HG03060 (cell line): ENCODE data around the gene RAP1GDS1.
"Not testable (repeated sequence)": the region's sequence is repeated elsewhere in the genome, so short reads cannot be mapped to it uniquely, and the experiment has no call there.

Experiments
- ATAC-seq: cut with Tn5 transposase; IDR thresholded peaks from one replicate; pipeline ENCODE4 v1.9.1; 2021; ENCODE audit warnings: low read depth, moderate number of reproducible peaks; ENCODE audit not compliant: unreplicated experiment

Gene RAP1GDS1

GRCh38 chr4:98343626-98344025 lies 82.4 kb downstream of the RAP1GDS1 start:
- no peak for ATAC-seq

GRCh38 chr4:98345838-98346237 lies 84.7 kb downstream of the RAP1GDS1 start:
- ATAC-seq, result no peak

GRCh38 chr4:98352396-98352795 lies 91.2 kb downstream of the RAP1GDS1 start:
- no peak for ATAC-seq

- ATAC-seq, result no peak
These were observed 91.8 kb downstream of the RAP1GDS1 start for GRCh38 chr4:98352940-98353339.

DNA sequence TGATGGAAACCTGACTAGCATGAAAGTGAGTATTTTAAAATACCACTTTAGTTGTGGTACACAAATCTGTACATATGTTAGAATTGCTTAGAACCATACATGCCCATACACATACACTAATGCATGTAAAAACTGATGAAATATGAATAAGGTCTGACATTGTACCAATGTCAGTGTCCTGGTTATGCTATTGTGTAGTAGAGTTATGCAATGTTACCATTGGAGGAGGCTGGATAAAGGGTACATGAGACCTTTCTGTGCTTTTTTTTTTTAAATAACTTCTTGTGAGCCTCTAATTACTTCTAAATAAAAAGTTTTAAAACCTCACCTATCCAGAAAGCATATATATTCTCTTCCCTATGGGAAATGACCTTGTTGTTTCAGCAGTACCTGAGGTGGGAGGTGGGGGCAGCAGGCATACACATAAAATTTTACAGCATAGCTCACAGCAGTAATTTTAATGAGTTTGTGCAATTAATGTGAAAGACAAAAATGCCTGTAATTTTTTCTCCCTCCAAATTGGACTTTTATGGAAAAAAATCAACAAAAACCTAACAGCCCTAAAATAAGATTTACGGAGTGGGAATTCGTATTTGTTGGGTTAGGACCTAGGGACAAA lies 97.6 kb downstream of the RAP1GDS1 start:
- ATAC-seq, result no peak

- no peak for ATAC-seq
These were observed 98.5 kb downstream of the RAP1GDS1 start for GRCh38 chr4:98359646-98360045.

- ATAC-seq, result no peak
These were observed 102.2 kb downstream of the RAP1GDS1 start for GRCh38 chr4:98363431-98363830.

- ATAC-seq, result not testable (repeated sequence)
These were observed 105.1 kb downstream of the RAP1GDS1 start for GRCh38 chr4:98366275-98366674.

- ATAC-seq, result not testable (repeated sequence)
These were observed 106.8 kb downstream of the RAP1GDS1 start for GRCh38 chr4:98368000-98368399.

GRCh38 chr4:98369322-98369721 lies 108.1 kb downstream of the RAP1GDS1 start:
- no peak for ATAC-seq

GRCh38 chr4:98374643-98375042 lies 113.5 kb downstream of the RAP1GDS1 start:
- no peak for ATAC-seq

DNA sequence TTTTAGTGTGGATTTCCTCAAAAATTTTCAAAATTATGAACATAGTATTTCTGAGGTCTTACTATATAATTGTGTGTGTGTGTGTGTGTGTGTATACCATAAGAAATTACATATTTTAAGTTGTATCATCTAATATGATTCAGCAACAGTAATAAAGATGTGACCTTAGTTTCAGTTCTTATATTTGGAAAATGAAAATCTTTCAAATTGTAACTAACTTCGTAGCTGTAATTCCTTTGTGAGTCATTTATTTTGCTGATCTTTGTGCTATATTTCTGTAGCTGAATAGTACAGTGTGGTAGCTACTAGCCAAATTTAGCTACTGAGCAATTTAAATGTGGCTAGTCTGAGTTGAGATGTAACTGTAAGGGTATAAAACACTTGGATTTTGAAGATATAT lies 116.4 kb downstream of the RAP1GDS1 start:
- no peak for ATAC-seq

GRCh38 chr4:98381306-98381705 lies 120.1 kb downstream of the RAP1GDS1 start:
- no peak for ATAC-seq

DNA sequence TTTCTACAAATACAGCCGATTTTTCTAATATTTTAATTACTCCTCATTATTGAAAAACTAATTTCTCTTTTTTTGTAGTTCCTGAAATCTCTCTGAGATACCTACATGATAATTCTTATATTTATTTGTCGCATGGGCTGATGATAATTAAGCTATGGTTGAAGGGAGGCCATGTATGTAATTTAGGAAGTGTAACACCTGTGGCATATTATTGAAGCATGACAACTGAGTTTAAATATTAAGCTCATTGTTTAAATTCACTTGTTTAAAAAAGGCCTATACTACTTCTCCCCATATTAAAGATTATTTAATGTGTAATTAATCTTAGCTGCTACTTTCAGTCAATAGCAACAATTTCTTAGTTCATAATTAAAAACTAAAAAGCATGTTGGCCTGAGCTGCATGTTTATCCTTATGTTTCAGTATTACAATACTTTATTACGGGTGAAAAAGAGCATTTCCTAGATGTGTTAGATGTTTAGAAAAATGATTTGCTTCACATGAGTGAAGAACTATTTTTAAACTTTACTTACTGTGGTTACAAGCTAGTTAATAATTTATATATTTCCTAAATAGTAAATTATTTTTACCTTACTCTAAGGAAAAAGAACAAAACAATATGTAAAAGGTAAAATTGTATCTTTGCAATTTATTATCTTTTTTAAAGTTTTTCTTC lies 122.4 kb downstream of the RAP1GDS1 start:
- ATAC-seq, result peak; percentile 58

- no peak for ATAC-seq
These were observed 124.6 kb downstream of the RAP1GDS1 start for GRCh38 chr4:98385831-98386230.

- no peak for ATAC-seq
These were observed 126.3 kb downstream of the RAP1GDS1 start for GRCh38 chr4:98387345-98388026.

- ATAC-seq, result no peak
These were observed 132.9 kb downstream of the RAP1GDS1 start for GRCh38 chr4:98394134-98394533.

GRCh38 chr4:98399915-98400314 lies 138.7 kb downstream of the RAP1GDS1 start:
- no peak for ATAC-seq

GRCh38 chr4:98406819-98407218 lies 145.6 kb downstream of the RAP1GDS1 start:
- ATAC-seq, result no peak

DNA sequence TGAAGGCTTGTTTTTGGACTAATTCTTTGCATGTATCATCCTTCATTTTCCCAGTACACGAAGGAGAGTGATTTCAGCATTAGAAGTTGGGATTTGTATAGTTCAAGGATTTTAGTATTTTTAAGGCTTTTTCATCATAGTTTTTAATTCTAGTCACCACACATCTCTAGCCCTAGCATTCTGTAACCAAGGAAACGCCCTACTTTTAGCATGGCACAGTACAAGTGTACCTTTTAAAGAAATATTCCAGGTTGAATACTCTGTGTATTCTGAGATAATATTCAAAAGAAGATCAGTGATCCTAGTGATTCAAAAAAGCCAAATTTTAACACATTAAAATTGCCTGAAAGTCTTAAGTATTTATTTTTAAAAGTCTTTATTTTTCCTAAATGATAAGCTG lies 150.5 kb downstream of the RAP1GDS1 start:
- no peak for ATAC-seq

DNA sequence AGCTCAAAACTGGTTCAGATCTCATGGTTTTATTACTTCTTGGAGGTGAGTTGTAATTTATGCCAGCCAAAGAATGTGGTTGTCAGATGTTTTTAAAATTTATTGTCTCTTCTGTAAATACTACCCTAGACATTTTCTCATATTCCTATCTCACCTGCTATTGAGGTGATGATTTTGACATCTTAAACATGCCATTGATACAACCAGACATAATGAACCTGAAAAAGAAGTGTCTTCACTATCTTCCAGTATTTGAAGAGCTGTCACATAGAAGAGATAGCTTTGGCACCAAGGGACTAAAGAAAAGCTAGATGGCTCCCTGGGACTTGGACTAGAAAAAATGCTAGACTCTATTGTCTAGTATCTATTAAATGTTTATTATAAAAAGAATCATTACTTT lies 155.7 kb downstream of the RAP1GDS1 start:
- ATAC-seq, result no peak

DNA sequence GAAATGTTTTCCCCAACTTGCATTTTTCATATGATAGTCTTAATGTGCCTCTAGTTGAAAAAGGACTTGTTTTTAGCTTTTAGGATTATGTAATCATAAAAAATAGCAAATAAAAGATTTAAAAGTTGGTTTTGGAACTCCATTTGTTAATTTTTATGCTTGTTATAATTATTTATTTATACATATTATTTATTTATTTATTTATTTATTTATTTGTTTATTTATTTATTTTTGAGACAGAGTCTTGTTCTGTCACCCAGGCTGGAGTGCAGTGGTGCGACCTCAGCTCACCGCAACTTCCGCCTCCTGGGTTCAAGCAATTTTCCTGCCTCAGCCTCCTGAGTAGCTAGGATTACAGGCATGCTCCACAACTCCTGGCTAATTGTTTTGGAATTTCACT lies 159.0 kb downstream of the RAP1GDS1 start:
- ATAC-seq, result not testable (repeated sequence)
